Measurements from ENCODE around the gene ELOA.
"Not testable (repeated sequence)": the region's sequence is repeated elsewhere in the genome, so short reads cannot be mapped to it uniquely, and the experiment has no call there.

ELOA gene

DNA sequence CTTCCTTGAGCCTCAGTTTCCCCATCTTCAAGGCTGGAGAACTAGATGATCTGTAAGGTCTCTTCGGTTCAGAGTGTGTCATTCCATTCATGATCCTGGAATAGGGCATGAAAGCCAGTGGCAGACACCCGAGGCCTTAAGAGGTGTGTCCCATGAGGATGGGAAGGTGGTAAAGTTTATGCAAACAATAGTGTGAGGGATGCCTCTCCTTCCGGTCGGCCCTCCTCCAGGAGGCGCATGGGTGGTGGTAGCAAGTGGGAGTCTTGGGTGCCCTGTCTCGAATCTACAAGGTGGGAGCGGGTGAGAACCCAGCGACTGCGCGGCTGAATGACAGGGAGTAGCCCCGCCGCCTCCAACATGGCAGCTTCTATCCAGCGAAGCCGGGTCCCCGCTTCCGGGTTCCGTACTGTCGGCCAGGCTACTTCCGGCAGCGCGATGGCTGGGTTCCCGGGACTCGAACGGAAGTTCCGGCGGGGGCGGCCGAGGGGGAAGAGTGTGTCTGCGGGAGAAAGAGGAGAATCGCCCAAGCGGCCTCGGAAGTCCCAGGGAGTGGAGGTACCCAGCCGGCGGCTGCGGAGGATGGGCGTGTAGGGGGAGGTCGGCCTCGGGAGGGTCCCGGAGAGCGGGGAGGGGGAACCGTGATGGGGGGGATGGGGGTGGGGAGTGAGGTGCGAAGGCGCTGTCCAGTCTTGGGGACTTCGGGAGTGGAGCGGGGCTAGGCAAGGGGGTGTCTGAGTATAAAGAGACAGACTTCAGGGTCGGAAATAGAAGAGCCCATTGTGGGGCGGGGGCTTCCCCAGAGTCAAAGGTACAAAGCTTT lies 47.6 kb downstream of the ELOA start, which contains the start of gene LYPLA2:
Gene LYPLA2 (plus strand): TSS at position 450 of the 820 bp plus-strand sequence. CDS start 1,538 bp downstream, outside the sequence.
- DNase-seq: peak; percentile 86 to 87

DNA sequence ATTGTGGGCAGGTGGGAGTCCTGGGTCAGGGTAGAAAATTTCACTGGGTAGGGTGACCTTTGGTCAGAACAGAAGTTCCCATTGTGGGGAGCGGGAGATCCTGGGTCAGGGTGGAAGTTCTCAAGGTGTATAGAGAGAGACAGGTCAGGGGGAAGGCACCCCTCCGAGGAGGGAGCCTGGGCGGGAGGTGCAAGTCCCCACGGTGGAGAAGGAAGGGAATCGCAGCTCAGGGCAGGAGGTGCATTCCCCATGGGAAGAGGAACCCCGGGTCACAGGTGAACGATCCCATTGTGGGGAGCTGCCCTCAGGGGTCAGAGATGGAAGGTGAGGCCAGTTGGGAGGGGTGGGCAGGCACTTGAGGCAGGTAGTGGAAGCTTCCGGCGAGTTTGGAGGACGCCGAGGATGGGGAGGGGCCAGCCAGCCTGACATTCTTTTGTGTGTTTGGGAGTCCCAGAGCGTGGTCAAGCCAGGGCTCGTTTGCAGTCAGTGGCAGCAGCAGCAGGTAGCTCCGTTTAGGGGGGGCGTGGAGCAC lies 48.3 kb downstream of the ELOA start:
- peak in 1 of 2 donors; percentile 35 for DNase-seq

DNA sequence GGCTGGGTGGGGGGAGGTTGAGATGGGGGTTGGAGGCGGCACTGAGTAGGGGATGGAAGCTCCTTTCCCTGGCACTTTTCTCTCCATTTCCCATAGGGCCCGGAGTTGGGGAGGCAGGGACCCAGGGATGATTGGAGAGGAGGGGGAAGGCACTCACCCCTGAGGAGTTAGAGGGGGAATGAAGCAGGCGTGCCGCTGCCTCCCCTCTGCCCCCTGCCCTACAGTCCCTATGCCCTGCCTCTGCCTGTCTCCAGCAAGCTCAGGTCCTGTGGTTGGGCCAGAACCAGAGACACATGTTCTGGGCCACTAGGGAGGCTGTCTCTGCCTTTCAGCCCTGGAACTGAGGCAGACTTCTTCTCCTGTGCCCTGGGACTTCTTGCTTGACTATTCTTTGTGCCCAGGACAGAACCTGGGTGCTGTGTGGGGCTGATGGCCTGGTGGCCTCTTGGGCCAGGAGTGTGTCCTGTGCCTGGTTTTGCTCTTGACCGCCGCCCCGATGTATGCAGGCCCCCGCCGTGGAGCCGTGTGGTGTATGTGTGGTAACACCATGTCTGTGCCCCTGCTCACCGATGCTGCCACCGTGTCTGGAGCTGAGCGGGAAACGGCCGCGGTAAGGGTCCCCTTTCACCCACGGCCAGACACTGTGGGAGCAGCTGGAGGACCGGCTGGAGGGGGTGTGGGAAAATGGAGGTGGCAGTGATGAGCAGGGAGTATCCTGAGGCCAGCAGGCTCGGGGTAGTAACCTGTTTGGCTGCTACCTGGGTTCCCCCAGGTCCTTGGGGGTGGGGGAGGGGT lies 49.1 kb downstream of the ELOA start:
- DNase-seq: no peak

DNA sequence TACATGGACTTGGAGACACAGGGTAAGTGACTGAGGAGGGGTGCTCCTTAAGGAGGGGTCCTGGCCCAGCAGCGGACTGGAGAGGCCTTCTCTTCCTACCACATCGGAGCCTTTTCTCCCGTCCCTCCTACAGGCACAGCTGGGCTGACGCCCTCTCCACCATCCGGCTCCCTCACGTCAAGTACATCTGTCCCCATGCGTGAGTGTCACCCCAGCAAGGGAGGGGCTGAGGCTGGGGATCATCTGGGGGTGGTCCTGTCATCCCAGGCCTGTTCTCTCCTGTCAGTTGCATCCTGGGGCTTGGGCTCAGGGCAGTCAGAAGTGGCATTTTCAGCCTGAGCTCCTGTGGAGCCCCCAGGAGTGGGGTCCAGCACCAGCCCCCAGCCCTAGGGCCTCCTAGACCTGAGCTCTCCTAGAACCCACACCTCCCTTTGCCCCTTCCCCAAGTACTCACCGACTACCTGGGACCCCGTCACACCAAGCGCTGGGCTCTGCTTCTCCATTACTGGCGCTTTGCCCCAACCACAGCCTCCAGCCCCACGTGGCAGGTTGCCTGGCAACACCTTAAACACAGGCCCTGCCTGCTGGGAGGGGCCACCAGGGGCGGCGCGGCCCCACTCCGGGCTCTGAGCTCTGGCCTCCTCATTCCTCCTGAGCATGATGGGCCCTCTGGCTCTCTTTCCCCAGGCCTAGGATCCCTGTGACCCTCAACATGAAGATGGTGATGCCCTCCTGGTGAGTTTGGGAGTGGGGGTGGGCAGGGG lies 49.9 kb downstream of the ELOA start:
- peak; percentile 49 to 51 for DNase-seq

DNA sequence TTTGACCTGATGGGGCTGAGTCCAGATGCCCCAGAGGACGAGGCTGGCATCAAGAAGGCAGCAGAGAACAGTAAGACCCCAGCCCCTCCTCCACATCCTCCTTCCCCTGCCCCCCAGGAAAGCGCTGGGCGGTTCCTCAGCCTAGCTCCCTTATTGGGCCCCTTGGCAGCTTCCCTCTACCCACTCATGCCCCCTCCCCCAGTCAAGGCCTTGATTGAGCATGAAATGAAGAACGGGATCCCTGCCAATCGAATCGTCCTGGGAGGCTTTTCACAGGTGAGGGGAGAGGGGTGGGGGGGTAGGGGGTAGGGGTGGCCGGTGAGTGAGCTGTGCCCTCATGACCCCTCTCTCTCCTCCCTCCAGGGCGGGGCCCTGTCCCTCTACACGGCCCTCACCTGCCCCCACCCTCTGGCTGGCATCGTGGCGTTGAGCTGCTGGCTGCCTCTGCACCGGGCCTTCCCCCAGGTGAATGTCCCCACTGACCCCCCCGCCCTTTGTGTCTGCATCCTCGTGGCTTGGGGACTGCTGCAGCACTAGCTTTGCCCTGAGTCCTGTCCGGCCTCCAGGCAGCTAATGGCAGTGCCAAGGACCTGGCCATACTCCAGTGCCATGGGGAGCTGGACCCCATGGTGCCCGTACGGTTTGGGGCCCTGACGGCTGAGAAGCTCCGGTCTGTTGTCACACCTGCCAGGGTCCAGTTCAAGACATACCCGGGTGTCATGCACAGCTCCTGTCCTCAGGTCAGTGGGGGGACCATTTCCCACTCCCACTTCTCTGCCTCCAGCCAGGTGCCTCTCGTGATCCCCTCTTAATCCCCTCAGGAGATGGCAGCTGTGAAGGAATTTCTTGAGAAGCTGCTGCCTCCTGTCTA lies 50.8 kb downstream of the ELOA start:
- no peak for DNase-seq

DNA sequence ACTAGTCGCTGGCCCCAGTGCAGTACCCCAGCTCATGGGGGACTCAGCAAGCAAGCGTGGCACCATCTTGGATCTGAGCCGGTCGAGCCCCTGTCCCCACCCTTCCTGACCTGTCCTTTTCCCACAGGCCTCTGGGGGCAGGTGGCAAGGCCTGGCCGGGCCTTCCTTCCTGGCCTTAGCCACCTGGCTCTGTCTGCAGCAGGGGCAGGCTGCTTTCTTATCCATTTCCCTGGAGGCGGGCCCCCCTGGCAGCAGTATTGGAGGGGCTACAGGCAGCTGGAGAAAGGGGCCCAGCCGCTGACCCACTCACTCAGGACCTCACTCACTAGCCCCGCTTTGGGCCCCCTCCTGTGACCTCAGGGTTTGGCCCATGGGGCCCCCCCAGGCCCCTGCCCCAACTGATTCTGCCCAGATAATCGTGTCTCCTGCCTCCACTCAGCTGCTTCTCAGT lies 51.5 kb downstream of the ELOA start:
- not testable (repeated sequence) for DNase-seq

DNA sequence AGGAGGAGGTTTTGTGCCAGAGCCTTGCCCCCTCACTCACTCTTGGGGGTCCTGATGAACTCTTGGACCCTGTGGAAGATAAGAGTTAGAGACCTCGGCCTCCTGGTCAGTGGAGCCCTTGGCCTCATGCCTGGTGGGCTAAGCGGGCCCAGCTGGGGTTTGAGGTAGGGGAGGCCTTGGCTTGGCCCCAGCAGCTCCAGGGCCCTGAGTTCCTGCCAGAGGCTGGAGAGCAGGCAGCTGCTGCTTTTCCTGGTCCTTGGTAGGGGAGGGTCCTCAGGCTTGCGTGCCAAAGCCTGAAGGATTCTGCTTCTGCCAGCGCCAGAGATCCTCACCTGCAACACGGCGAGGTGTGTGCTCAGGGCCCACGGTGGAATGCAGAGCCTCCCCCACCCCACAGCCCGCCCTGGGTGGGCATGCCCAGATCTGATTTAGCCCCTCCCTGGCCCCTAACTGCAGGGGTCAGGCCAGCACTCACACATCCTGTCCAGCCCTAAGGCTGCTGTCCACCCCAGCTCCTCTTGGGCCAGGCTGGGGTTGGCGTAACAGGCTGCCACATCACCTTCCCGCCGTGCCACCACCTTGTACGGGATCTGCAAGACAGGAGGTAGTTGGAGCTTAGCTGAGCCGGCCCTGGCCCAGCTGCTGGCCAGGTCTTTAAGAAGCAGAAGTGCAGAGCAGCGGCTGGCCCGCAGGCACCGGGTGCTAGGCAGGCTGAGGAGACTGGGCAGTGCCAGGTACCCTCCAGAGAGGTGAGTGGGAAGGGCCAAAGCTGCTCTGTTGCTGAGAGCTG lies 52.6 kb downstream of the ELOA start:
- no peak for DNase-seq

DNA sequence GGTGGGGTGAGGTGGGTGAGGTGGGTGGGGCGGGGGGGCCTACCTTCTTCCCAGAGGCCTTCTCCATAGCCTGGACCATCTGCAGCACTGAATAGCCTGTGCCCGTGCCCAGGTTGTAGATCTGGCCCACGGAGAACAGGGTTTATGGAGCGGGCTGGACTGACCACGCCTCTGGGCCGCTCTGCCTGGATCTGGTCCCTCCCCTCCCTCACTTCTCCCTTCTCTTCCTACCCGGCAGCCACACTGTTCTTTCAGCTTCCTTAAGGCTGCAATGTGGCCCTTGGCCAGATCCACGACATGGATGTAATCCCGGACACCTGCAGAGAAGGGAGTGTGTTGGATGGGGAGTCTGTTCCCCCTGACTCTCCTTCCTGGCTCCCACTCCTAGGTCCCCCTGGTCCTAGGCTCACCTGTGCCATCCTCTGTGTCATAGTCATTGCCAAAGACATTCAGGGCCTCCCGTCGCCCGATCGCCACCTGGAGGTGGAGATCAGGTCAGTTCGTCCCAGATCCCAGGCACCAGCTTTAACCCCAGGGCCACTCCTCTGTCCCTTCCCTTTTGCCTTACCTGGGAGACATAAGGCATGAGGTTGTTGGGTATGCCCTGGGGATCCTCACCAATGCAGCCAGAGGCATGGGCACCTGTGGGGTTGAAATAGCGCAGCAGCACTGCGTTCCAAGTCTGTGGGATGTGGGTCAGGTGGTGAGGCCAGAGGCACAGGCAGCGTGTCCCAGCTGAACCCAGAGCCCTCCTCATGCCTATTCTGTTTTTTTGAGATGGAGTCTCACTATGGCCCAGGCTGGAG lies 53.4 kb downstream of the ELOA start:
- DNase-seq: no peak

DNA sequence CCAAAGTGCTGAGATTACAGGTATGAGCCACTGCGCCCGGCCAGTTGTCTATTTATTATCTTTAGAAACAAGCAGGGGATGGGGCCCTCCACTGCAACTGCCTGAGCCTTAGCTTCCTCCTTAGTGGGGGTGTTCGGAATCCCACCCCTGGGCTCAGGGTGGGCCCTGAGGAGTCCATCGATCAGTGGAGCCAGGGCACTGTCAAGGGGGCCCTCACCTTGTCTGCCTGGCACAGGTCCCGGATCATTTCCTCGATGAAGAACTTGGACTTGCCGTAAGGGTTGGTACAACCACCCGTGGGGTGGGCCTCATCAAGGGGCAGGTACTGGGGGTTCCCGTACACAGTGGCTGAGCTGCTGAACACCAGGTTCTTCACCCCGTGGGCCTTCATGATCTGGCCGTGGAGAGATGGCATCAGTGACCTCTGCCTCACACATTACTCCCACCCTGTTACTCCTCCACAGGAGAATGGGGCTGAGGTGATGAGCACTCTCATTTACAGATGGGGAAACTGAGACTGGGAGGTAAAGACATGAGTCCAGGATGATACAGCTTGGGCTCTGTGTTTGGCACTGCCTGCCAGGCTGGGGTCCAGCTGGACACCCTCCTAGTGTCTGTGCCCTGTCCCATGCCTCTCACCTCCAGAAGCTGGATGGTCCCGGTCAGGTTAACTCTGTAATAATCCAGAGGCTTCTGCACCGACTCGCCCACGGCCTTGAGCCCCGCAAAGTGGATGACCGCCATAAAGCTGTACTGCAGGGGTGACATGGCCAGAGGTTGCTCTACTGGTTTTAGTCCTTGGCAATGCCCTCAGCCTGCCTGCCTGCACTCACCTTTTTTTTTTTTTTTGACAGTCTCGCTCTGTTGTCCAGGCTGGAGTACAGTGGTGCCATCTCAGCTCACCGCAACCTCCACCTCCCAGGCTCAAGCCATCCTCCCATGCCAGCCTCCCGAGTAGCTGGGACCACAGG lies 54.5 kb downstream of the ELOA start:
- DNase-seq: no peak

DNA sequence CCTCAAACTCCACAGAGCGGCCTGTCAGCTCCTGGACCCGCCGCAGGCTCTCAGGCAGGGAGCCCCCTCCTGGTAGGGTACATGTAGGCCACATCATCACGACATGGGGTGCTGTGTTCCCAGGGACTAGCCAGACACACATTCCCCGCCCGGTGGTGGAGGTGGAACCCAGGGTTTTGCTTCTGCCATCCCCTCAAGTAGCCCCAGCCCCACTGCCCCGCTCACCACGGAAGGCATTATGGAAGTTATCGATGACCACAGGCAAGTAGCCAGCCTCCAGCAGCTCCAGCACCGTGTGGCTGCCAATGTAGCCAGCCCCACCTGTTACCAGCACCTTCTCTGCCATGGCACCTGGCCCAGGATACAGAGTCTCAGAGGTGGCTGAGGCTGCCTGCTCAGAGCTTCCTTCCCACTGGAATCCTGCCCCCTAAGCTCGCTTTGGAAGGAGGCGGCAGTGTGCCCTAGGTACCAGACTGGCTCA lies 55.4 kb downstream of the ELOA start:
- no peak for DNase-seq

DNA sequence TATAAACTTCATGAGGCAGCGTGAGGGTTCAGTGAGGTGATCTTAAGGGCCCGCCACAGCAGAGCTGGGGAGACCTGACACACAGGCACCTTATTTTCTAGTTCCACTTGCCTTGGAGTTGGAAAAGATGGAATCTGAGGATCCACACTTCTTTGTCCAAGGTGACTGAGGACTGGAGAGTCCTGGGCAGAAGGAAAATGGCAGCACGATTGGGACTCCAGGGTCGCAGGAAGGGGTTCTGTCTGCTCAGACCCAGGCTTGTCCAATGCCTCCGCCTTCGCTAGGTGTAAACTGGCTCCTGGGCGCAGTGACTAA lies 55.9 kb downstream of the ELOA start:
- DNase-seq: no peak

DNA sequence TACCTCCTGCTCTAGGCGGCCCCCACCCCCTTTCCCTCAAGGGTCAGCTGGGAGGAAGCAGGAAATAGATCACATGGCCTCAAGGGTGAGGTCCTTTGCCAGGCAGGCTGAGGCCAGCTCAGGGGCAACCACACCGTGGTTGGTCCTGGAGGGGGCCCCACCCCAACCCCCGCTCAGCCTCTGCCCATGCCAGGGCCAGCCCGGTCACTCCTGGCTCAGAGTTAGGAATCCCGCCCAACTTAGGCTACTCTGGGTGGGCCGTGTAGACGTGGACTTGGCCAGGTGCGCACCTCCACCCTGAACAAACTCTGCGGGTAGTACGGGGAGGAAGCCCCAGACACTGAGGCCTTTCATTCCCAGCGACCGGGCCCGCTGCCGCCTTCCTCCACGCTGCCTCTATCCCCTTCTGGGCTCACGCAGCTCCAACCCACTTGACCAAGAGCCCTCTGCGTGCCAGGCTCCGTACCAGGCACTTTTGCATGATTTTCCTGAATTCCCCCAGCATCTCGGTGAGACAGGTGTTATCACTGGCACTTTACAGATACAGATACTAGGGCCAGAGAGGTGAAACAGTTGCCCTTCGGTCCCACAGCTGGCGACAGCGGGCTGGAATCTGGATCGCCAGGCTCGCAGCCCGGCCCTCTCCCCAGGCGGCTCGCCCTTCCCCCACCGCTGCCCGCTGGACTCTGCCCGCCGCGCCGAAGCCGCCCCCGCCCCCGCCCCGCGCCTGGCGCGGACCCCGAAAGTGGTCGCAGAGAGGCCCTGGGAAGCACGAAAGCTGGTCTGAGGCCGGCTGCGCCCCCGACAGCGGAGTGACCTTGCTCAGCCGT lies 56.5 kb downstream of the ELOA start:
- peak; percentile 35 to 43 for DNase-seq

DNA sequence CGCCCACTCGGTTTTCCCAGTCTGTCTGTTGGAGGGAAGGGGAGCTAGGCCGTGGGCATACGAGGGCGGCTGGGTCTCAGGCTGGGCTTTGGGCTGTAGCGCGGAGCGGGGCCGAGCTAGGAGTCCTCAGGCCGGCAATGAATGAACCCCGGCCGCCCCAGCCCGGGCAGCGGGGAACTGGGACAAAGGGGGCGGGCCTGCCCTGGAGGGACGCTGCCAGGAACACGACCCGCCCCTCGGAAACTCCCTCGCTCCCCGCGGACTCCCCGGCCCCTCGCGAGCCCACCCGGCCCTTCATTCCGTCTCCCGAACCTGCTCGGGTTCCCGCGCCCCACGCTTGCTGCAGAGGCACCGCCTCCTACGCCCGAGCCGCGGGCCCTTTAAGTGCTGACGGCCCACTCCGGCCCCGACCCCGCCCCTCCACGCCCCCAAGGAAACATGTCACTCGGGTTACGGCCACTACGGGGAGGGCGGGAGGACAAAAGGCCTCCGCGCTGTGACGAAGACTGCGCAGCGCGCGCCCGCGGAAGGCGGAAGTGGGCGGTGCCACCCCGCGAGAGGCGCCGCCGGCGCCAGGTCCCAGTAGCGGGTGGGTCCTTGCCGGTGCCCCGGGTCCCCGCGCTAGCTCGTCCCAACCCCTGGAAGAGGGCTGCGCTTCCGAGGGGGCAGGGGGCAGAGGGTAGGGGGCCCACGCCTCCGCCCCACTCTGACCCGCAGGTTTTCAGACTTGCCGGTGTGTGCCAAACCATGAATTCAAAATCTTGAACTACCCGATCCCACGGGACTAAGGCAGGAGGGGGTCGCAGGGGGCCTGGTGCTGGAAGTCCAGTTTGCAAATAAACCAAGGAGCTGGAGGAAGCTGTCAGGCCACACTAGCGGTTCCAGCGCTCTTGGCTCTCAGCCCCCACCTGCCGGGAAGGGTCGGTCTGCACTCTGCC lies 57.4 kb downstream of the ELOA start, which contains the start of gene GALE:
Gene GALE (minus strand): TSS at position 355 of the 938 bp plus-strand sequence. CDS start 1,747 bp downstream, outside the sequence.
- peak; percentile 96 to 97 for DNase-seq

DNA sequence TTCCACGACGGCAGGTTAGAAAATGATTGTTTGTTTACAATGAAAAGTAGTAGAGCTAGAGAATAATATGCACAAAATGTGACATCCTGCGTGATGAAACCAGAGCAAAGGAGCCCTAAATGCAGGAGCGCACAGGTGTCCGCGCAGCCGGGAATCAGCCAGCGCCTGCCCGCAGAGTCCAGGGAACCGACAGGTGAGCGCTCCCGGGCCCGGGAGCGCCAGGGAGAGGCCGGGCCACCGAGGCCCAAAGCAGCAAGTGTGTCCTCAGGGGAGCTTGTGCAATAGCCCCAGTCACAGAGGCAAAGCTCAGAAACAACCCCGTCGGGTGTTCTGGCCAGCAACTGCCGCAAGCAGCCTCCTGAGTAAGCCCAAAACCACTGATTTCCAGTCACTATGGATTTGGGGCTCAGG lies 58.1 kb downstream of the ELOA start:
- DNase-seq: no peak

DNA sequence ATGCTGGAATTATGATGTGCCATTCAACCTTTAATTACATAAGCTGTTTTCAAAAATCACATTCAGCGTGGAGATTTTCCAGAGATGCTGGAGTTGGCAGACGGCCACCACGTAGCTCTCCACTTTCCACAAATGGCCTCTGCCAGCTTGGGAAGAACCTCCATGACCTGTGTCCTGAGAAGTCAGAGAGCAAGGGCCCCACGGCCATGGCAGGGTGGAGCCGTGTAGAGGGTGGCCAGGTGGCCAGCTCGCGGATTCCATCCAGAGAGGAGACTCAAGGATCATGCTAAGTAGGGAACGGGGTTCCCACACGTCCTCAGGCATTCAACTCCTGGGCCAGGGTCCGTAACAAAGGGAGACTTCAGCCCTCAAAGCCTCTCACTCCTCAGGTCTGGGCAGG lies 58.6 kb downstream of the ELOA start:
- DNase-seq: no peak

DNA sequence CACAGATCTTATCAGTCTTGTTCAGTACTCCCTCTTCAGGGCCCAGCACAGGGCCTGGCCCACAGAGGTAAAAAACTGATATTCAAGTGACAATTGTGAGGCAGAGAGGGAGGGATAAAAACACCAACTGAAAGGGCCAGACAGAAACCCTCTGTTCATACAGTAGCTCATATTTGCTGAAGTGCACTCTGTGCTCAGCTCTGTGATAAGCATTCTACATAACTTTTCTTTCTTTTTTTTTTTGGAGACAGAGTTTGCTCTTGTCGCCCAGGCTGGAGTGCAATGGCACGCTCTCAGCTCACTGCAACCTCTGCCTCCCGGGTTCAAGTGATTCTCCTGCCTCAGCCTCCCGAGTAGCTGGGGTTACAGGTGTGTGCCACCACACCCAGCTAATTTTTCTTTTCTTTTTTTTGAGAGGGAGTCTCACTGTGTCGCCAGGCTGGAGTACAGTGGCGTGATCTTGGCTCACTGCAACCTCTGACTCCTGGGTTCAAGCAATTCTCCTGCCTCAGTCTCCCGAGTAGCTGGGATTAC lies 59.6 kb downstream of the ELOA start:
- not testable (repeated sequence) for DNase-seq
